GM12872 (cell line): Measurements from ENCODE around the gene ACP7.

Experiments used
- TF ChIP-seq, protein P1 (sequence below): IDR thresholded peaks from 3 replicates; pipeline ENCODE4 v1.5.1; 2011; ENCODE audit warnings: low read depth, mild to moderate bottlenecking, low read length, moderate library complexity; ENCODE audit not compliant: insufficient read depth

ACP7 gene

DNA sequence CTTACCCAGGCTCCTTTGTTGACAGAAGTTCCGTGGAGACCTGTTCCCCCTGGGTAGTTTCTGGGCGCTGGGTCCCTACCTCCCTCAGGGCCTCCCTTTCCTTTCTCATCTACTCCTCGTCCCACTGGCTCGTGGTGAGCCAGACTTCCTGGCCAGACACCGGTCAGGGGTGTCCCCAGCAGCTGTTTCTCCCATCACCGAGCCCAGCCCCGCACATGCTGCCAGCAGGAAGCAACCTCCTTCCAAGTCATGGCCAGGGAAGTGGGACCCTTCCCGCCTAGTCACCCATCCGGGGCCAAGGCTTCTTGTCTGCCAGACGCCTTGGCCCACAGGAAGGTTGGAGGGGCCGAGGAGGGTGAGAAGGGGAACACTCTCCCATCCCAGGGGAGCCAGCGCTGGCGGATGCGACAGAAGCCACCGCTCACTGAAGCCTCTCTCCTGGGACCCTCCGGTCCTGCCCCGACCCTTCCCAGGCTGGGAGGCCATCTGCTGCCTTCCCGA lies 47.1 kb downstream of the ACP7 start:
- TF ChIP-seq, protein P1, sequence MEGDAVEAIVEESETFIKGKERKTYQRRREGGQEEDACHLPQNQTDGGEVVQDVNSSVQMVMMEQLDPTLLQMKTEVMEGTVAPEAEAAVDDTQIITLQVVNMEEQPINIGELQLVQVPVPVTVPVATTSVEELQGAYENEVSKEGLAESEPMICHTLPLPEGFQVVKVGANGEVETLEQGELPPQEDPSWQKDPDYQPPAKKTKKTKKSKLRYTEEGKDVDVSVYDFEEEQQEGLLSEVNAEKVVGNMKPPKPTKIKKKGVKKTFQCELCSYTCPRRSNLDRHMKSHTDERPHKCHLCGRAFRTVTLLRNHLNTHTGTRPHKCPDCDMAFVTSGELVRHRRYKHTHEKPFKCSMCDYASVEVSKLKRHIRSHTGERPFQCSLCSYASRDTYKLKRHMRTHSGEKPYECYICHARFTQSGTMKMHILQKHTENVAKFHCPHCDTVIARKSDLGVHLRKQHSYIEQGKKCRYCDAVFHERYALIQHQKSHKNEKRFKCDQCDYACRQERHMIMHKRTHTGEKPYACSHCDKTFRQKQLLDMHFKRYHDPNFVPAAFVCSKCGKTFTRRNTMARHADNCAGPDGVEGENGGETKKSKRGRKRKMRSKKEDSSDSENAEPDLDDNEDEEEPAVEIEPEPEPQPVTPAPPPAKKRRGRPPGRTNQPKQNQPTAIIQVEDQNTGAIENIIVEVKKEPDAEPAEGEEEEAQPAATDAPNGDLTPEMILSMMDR = no peak

DNA sequence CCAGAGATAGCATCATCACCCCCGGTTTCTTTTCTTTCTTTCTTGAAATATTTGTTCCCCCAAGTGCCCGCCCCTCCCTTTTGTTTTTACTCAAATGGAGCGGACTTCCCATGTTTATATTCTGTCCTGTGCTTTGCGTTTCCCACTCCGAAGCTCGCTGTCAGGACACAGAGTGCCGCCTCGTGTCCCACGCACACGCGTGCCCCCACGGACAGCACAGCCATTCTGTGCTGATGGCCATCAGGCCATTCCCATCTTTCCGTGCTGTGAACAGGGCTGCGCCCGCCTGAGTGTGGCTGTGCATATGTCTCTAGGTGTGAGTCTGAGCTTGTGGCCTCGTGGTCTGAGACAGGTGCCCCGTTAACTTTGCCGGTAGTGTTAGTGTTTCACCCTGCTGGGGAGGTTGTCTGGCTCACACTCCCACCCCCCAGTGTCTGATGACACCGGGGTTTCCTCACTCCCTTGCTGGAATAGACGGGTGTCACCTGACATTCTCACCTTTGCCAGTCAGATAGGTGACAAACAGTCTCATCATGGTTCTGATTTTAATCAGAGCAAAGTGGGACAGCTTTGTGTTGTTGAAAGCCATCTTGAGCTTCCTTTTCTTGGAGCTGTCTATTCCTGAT lies 48.3 kb downstream of the ACP7 start:
- TF ChIP-seq, protein P1 = no peak

DNA sequence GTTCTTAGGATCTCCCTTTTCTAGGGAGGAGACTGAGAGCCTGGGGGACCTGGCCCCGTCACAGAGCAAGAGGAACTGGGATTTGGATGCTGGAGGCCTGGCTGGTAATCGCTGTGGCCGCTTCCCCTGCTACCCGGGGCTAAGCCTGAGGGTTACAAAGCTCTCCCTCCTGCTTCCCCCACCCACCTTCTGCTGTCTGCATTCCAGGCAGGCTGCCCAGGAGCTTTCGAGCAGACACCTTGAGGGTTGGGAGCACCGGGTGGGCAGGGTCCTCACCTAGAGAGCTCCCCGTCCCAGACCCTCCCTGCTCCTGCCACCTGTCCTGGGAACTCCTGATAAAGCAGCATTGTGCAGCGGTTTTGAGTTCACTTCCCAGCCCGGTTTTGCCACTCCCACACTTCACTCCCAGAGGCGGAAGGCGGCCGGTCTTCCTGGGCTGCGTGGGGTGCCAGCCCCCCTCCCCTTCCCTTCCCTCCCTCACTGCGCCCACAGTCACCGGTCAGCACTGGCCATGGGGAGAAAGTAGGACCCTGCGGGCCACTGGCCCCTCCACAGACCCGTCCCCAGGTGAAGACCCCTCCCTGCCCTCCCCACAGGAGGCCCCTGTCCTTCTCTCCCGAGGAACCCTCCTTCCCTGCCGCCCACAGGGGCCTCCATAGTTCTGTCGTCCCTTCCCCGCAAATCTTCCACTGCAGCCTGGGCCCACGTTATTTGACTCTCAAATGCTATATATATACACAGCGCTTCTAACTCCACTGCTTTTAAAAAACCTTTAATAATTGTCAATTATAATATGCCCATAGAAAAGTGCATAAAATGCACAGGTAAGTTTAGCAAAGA lies 49.5 kb downstream of the ACP7 start:
- TF ChIP-seq, protein P1 = no peak

DNA sequence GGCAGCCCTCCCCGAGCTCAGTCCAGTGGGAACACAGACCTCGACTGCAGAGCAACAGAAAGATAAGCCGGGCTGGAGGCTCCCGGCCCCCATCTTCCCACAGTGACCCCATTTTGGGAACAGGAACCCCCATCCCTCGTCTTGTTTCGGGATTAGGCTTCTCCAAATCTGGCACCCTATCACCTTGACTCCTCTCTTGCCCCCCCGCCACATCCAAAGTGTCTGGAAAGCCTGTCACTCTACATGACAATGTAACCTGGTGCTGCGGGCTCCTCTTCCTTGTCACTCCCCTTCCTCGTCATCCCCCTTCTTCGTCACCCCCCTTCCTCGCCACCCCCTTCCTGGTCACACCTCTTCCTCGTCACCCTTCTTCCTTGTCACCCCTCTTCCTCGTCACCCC lies 51.5 kb downstream of the ACP7 start:
- TF ChIP-seq, protein P1 = no peak

DNA sequence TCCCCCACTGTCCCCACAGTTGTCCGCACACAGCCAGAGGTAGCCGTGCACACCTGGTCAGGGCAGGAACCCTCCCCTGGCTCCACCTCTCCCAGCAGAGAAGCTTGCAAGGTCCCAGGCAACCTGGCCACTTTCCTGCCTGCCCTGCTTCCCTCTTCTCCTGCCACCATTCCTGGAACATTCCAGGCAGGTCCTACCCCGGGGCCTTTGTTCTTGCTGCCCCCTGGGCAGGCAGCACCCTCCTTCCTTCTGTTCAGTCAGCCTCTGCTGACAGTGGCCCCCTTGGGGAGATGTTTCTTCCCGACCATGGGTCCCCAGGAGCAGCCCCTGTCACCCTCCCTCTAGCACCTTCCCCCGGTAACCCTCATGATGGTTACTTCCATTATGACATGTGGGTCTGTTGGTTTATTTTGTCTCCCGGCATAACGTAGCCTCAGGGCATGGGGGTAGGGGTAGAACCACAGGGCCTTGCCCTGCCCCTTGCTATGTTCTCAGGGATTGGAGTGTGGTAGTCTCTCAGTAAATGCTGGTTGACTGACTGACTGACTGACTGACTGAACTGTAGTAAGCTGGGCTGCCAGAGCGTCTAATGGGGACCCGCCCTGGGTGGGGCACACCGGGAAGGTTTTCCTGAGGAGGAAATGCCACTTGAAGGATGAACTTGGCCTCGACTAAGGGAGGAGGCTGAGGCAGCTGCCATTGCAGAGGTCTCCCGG lies 52.2 kb downstream of the ACP7 start:
- TF ChIP-seq, protein P1 = no peak

DNA sequence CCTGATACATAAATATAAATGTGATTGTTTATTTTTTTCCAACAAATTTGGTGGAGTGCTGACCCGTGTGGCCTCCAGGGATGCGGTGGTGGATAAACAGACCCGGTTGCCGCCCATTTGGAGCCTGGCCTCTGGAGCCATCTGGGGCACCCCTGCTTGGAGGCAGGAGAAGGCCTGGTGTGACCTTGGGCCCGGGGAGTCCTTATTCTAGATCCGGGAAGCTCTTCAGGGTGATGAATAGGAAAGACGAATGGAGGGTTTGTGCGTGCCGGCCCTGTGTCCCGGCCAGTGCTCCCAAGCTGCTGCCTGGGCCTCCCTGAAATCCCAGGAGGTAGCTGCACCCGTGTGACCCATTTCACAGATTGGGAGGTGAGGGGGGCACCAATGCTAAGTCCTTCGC lies 53.0 kb downstream of the ACP7 start:
- TF ChIP-seq, protein P1 = no peak
